Endothelial cell (in vitro differentiated cells): ENCODE data around the gene ZNF518A. TPM values are rescaled to one million over a fixed set of nuclear protein-coding genes. Genes with fewer than 3 reads are reported as not detected.

Source experiments
- DNase-seq: peaks from one replicate; pipeline ENCODE4 v3.0.0; 2021; ENCODE audit warnings: low spot score
- H3K27ac Mint-ChIP-seq: one replicate; pipeline ENCODE4 v1.8.0; 2021; ENCODE audit warnings: mixed read lengths, inconsistent platforms; ENCODE audit not compliant: unreplicated experiment
- H3K27me3 Mint-ChIP-seq: one replicate; pipeline ENCODE4 v1.8.0; 2021; ENCODE audit warnings: mild to moderate bottlenecking, moderate library complexity, mixed read lengths, inconsistent platforms; ENCODE audit not compliant: unreplicated experiment
- H3K36me3 Mint-ChIP-seq: one replicate; pipeline ENCODE4 v1.8.0; 2021; ENCODE audit warnings: mild to moderate bottlenecking, low read depth, mixed read lengths, inconsistent platforms; ENCODE audit not compliant: unreplicated experiment
- H3K4me1 Mint-ChIP-seq: one replicate; pipeline ENCODE4 v1.8.0; 2021; ENCODE audit warnings: mild to moderate bottlenecking, mixed read lengths, inconsistent platforms; ENCODE audit not compliant: unreplicated experiment
- H3K4me3 Mint-ChIP-seq: one replicate; pipeline ENCODE4 v1.8.0; 2021; ENCODE audit warnings: mild to moderate bottlenecking, mixed read lengths, inconsistent platforms; ENCODE audit not compliant: unreplicated experiment
- H3K9me3 Mint-ChIP-seq: one replicate; pipeline ENCODE4 v1.8.0; 2021; ENCODE audit warnings: mixed read lengths, inconsistent platforms; ENCODE audit not compliant: unreplicated experiment
- CTCF ChIP-seq: fragments of 200-600 bp; sonication (generic); IDR thresholded peaks from one replicate; pipeline ENCODE4 v1.5.0; 2021; ENCODE audit warnings: antibody characterized with exemption; ENCODE audit not compliant: unreplicated experiment
- total RNA-seq: library from RNA; stranded (reverse); fragmentation: NEBNext Ultra II Directional; extraction: Animal tissue kit (Norgen Biotek cat#: 25700); gene quantifications from one replicate; pipeline ENCODE4 v1.2.1, GENCODE V29; 2021; ENCODE audit not compliant: unreplicated experiment

Gene ZNF518A
- total RNA-seq, 1 donor from 2014 or later: 47.8 TPM

GRCh38 chr10:96089670-96090462, 40.2 kb upstream of the ZNF518A start:
- peak; percentile 87 for DNase-seq
- no peak for TF ChIP-seq CTCF
- peak overlapping the region; percentile 93 for H3K4me3 Mint-ChIP-seq
- peaks cover 2% of the 10 kb centered on the region for H3K4me1 Mint-ChIP-seq
- H3K9me3 Mint-ChIP-seq: no peaks in the 10 kb centered on the region
- H3K27ac Mint-ChIP-seq: peak overlapping the region; percentile 98
- peaks cover 4% of the 10 kb centered on the region for H3K27me3 Mint-ChIP-seq
- H3K36me3 Mint-ChIP-seq: no peaks in the 10 kb centered on the region

GRCh38 chr10:96090463-96090800, 39.7 kb upstream of the ZNF518A start:
- Mint-ChIP-seq H3K27me3 (peaks cover 4% of the 10 kb centered on the region), H3K4me1 (peaks cover 2% of the 10 kb centered on the region), H3K27ac (peak overlapping the region; percentile 98), H3K4me3 (peak overlapping the region; percentile 93), H3K36me3 (no peaks in the 10 kb centered on the region), H3K9me3 (no peaks in the 10 kb centered on the region)
- DNase-seq: no peak
- no peak for TF ChIP-seq CTCF

GRCh38 chr10:96092999-96093767, 36.9 kb upstream of the ZNF518A start:
- Mint-ChIP-seq H3K4me1 (peaks cover 10% of the 10 kb centered on the region), H3K27ac (peak overlapping the region; percentile 13), H3K36me3 (no peaks in the 10 kb centered on the region), H3K27me3 (peaks cover 2% of the 10 kb centered on the region), H3K4me3 (no peak overlapping the region), H3K9me3 (no peaks in the 10 kb centered on the region)
- TF ChIP-seq CTCF: no peak
- no peak for DNase-seq

GRCh38 chr10:96093948-96094347, 36.1 kb upstream of the ZNF518A start:
- Mint-ChIP-seq H3K4me3 (no peak overlapping the region), H3K9me3 (no peaks in the 10 kb centered on the region), H3K4me1 (peaks cover 10% of the 10 kb centered on the region), H3K27ac (no peak overlapping the region), H3K27me3 (peaks cover 2% of the 10 kb centered on the region), H3K36me3 (no peaks in the 10 kb centered on the region)
- TF ChIP-seq CTCF: no peak
- no peak for DNase-seq

- Mint-ChIP-seq H3K27ac (no peak overlapping the region), H3K36me3 (no peaks in the 10 kb centered on the region), H3K9me3 (no peaks in the 10 kb centered on the region), H3K4me3 (no peak overlapping the region), H3K4me1 (peaks cover 8% of the 10 kb centered on the region), H3K27me3 (peaks cover 2% of the 10 kb centered on the region)
- no peak for DNase-seq
- TF ChIP-seq CTCF: no peak
These were observed 33.1 kb upstream of the ZNF518A start for GRCh38 chr10:96096958-96097357.
